ENCODE results near the gene TTC28.
"Not testable (repeated sequence)": the region's sequence is repeated elsewhere in the genome, so short reads cannot be mapped to it uniquely, and the experiment has no call there.

Gene TTC28

GRCh38 chr22:28553108-28553866 is 126.4 kb downstream of the TTC28 start:
- not testable (repeated sequence) for DNase-seq

GRCh38 chr22:28548406-28548805 is 131.2 kb downstream of the TTC28 start:
- no peak for DNase-seq

GRCh38 chr22:28547132-28547842 is 132.4 kb downstream of the TTC28 start:
- no peak for DNase-seq

- no peak for DNase-seq
Observed at GRCh38 chr22:28544431-28544868, 135.2 kb downstream of the TTC28 start.

- DNase-seq = no peak
Observed at GRCh38 chr22:28542980-28543621, 136.5 kb downstream of the TTC28 start.

- no peak for DNase-seq
Observed at GRCh38 chr22:28541137-28541536, 138.5 kb downstream of the TTC28 start.

- no peak for DNase-seq
Observed at GRCh38 chr22:28538922-28539321, 140.7 kb downstream of the TTC28 start.

GRCh38 chr22:28530565-28530964 is 149.1 kb downstream of the TTC28 start:
- not testable (repeated sequence) for DNase-seq

- DNase-seq = not testable (repeated sequence)
Observed at GRCh38 chr22:28529144-28529543, 150.5 kb downstream of the TTC28 start.

- no peak for DNase-seq
Observed at GRCh38 chr22:28521451-28521850, 158.2 kb downstream of the TTC28 start.

GRCh38 chr22:28514321-28514821 is 165.3 kb downstream of the TTC28 start:
- no peak for DNase-seq

- not testable (repeated sequence) for DNase-seq
Observed at GRCh38 chr22:28512387-28512786, 167.3 kb downstream of the TTC28 start.

GRCh38 chr22:28507896-28508295 is 171.7 kb downstream of the TTC28 start:
- DNase-seq = no peak

- DNase-seq = no peak
Observed at GRCh38 chr22:28506150-28506535, 173.5 kb downstream of the TTC28 start.

GRCh38 chr22:28505416-28506149 is 174.1 kb downstream of the TTC28 start:
- DNase-seq = no peak

- no peak for DNase-seq
Observed at GRCh38 chr22:28500006-28500405, 179.6 kb downstream of the TTC28 start.

GRCh38 chr22:28498044-28498443 is 181.6 kb downstream of the TTC28 start:
- DNase-seq = no peak

GRCh38 chr22:28497188-28497587 is 182.5 kb downstream of the TTC28 start:
- DNase-seq = no peak

- DNase-seq = not testable (repeated sequence)
Observed at GRCh38 chr22:28491289-28491688, 188.4 kb downstream of the TTC28 start.

- DNase-seq = no peak
Observed at GRCh38 chr22:28488825-28489224, 190.8 kb downstream of the TTC28 start.

GRCh38 chr22:28484662-28485061 is 195.0 kb downstream of the TTC28 start:
- DNase-seq = no peak

- no peak for DNase-seq
Observed at GRCh38 chr22:28481725-28482124, 197.9 kb downstream of the TTC28 start.

Data from NCI-H2107 (cell line).